ENCODE results near the gene SEMA3B.

Gene SEMA3B

DNA sequence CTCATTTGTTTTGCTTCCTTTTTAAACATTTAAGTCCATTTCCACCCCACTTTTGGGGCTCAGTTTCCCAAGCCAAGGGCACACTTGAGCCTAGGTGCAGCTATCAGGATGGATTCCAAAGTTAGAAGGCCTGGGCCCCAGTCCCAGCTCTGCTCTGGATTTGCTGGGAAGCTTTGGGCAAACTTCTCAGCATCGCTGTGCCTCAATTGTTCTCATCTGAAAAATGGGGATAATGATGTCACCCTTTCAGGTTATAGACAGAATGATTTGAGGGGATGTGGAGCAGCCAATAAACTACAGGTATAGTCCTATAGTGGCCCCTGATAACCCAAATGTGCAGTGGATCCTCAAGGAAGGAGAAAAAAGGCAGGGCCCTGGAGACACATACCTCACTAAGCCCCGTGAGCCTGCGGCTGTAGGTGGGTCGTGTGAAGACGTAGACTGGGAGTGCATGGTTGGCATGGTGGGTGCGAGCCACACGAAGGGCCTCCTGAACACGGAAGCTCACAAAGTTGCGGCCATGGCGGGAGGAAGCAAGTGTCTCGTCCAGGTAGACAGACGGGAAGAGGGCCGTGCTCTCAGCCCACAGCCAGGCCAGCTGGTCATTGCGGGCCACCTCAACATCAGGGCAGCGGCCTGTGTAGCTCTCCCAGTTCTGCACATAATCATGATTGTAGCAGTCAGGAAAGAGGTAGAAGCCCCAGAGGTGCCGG, 50.4 kb downstream of the SEMA3B start:
- no peak for DNase-seq

- no peak for DNase-seq
Measured at GRCh38 chr3:50319894-50320625, 51.1 kb downstream of the SEMA3B start.

GRCh38 chr3:50320853-50321335, 51.9 kb downstream of the SEMA3B start:
- peak; percentile 46 for DNase-seq

DNA sequence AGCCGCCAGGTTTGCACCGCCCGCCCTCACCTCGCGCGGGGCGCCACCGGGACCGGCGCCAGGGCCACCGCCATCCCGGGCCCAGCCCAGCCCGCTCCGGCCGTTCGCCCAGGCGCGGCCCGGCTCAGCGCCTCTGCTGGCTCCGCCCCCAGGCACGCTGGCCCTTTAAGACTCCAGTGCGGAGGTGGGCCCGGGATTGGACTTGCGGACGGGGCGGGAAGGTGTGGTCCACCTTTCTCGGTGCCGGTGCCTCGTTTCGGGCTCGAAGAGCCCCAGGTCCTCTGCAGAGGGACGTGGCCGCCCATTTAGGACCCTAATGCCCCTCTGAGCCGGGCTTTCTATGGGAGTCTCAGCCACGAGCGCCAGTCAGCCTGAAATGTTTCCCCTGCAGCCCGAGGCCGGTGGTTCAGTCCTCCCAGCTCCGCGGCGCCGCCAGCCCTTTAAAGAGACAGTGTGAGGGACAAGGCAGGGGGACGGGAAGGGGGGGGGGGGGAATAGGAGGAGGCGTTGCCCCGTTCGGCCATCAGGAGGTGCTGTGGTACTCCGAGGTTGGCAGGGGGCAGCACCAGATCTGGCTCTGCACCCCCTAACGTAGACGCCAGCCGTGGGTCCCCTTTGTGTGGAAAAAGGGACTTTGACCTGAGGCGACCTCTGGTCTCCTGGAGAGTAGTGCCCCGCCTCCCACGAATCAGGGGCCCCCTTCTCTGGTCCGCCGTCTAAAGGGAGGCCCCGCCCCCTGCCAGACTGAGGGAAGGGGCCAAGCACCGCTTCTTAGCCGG, 52.6 kb downstream of the SEMA3B start:
- peak; percentile 50 for DNase-seq

DNA sequence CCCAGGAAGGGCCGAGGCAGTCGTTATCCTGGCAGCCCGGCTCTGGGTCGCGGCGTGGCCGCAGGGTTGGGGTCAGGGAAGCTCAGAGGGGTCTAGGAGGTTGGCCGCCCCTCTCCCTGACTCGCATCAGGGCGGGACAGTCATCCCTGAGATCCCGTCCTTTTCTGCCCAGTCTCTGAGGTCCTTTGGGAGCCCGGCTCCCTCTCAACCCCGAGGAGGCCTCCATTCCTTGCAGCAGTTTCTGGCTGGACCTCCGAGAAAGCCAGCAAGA, 53.1 kb downstream of the SEMA3B start:
- DNase-seq: no peak

DNA sequence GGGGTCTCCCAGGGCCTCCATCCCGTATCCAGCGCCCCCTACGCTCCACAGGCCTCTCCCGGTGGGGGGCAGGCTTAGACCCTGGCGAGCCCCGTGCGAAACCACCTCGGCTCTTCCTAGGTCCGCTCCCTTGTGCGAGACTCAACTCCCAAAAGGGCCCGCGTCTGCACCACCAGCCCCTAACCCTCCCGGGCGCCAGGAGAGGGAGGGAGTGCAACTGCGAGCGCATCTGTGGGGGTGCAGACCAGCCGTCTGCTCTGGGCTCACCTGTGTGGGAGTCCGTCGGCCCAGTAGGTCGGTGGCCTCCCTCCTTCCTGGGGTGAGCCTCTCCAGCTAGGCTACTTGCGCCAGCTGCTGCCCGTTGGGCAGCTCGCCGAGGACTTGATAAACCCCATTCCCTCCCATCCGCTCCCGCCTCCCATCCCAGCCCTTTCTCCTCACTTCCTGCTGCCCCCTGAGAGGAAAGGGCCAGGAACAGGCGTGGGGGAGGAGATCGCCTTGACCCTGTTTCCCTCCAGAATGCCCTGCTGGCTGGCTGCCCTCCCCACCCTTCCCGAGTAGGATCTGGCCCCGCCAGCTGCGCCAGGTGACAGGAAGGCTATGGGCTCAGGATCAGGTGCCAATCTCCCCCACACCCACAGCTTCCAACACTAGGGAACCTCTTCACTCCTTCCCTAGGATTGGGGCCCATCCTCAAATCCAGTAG, 53.6 kb downstream of the SEMA3B start, which contains the start of gene HYAL2:
Gene HYAL2, minus strand, starts transcription at position 360 of the 706 bp plus-strand sequence. CDS start 2,256 bp downstream, outside the sequence.
- DNase-seq: peak; percentile 12

- no peak for DNase-seq
Measured at GRCh38 chr3:50323092-50323600, 54.2 kb downstream of the SEMA3B start.

DNA sequence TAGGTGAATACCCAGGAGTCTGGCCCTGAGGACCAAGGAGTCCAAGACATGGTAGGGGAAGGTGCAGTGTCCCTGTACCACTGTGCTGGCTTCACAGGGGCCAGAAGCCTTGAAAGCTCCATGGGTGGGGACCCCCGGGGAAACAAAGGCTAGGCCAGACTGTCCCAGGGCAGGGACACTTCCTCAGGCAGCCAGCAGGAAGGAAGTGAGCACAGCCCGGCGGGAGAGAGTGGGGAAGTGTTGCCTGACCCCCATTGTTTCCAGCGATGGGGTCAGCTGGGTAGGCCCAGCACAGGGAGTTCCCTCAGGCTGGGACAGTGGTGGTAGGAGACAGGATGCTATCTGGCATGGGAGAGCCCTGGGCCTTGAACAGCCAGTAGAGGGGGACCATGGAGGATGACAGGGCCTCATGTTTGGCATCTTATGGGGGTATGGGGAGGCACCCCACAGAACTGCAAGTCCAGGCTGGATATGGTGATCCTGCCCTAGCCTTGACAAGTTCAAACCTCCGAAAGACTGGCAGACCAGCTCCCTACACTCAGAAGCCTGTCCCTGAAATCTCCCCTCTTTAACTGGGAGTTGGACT, 54.8 kb downstream of the SEMA3B start:
- no peak for DNase-seq

- DNase-seq: peak; percentile 53
Measured at GRCh38 chr3:50324351-50325112, 55.6 kb downstream of the SEMA3B start.

DNA sequence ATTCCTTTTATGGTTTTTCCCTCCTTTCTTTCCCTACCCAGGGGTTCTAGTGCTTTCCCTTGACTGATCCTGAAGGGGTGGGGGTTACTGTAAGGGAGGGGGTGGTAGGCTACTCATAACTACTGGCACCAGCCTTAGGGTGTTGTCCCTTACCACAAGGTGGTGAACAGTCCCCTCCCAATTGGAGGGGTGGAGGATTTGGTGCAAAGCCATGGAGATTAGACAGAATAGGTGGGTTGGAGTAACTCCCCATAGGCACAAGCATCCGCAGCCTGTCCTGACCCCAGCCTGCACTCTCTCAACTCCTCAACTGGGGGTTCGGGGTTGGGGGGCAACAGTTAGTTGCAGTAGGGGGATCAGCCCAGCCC, 56.1 kb downstream of the SEMA3B start:
- DNase-seq: no peak

DNA sequence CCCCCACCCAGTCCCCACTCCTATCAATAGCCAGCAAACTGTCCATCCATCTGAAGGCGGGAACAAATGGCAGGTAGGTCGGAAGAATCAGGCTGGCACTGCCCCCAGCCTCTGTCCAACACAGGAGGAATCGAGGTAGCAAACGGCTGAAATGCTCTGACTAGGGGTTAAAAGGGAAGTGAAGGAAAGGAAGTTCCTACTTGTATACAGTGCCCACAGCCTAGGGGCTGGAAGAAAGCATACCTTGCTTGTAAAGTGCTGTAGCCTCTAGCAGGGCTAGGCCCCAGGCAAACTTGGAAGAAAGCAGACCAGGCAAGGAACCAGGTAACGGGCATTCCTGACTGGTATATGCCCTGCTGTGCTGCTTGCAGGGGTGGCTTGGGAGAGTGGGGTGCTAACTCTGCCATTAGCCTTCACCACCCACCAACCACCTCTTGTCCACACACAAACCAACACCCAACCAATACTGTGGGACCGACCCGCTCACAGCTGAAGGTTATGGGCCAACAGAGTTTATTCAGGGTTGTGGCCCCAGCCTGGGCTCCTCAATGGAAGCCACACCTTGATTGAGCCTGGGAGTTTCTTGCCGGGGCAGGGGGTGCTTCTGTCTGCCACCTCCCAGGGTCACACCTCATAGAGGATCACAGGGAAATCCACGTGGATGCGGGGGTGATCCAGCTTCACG, 56.7 kb downstream of the SEMA3B start:
- no peak for DNase-seq

- DNase-seq: no peak
Measured at GRCh38 chr3:50326182-50326541, 57.2 kb downstream of the SEMA3B start.

- no peak for DNase-seq
Measured at GRCh38 chr3:50327129-50327528, 58.2 kb downstream of the SEMA3B start.
